ENCODE data around the gene NPDC1. TPM values are rescaled to one million over a fixed set of nuclear protein-coding genes. Genes with fewer than 3 reads are reported as not detected.

Gene NPDC1
- total and polyA plus RNA-seq, 2 of the 8 experiments (the other 6 are each of a cell fraction or from before 2014, with no cell fraction given), result 26.2 to 44.1 TPM

DNA sequence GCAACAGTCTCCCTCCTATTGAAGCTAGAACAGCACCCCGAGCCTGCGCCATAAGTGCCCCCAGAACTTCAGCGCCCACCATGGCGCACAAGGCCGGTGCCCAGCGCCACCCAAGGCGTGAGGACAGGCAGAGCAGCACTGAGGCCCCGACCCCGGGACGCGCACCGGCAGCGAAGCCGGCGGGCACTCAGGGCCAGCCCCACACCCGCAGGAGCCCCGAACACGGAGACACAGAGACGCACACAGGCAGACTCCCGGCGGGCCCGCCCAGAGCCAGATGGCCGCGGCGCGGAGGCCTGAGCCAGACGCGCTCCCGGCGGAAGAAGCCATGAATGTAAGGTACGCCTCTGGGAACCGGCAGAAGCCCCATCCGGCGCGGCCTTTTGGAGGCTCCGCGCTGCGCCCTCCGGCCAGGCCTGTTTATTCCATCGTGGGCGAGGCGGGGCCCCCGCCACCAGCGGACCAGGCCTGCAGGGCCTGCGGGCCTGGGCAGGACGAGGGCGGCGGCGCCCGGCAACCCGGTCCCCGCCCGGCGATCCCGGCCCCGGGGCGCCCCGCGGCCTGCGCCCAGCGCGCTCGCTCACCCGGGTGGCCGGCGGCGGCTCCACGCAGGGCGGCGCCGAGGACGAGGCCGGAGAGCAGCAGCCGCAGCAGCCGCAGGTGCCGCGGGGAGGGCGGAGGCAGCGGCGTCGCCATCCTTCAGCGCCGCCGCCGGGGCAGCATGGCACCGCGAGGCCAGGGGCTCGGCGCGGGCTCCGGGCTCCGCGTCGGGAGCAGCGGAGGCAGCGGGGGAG lies 486 bp downstream of the NPDC1 start (continued):
- TF ChIP-seq JUN (IDR thresholded peaks at IDR 0.05; ENCODE audit: low read depth, low read length) (no peak), KDM1A (IDR thresholded peaks at IDR 0.05; ENCODE audit: borderline replicate concordance, low read length) (no peak), SAP30 (IDR thresholded peaks at IDR 0.05; ENCODE audit: insufficient read depth, insufficient replicate concordance, low read length) (no peak), SUZ12 (IDR thresholded peaks at IDR 0.05; ENCODE audit: low read length) (peak; percentile 60), TEAD4 (IDR thresholded peaks at IDR 0.05; ENCODE audit: low read depth, low read length) (no peak), EZH2 (IDR thresholded peaks at IDR 0.05; ENCODE audit: low read depth, low read length, severe bottlenecking) (peak; percentile 16), RAD21 (IDR thresholded peaks at IDR 0.05 in 1 of 2, conservative IDR thresholded peaks at IDR 0.05 in 1 of 2; ENCODE audit: low read depth in 2 of 2, low read length in 2 of 2) (no peak)
- TF ChIP-seq, protein P1, sequence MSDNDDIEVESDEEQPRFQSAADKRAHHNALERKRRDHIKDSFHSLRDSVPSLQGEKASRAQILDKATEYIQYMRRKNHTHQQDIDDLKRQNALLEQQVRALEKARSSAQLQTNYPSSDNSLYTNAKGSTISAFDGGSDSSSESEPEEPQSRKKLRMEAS (IDR thresholded peaks at IDR 0.05), result no peak
